Measurements from ENCODE around the gene TFDP1.
A peak's percentile ranks its signal among the peaks of the same experiment; 100 is the strongest.
"Not testable (repeated sequence)": the region's sequence is repeated elsewhere in the genome, so short reads cannot be mapped to it uniquely, and the experiment has no call there.

TFDP1 gene

DNA sequence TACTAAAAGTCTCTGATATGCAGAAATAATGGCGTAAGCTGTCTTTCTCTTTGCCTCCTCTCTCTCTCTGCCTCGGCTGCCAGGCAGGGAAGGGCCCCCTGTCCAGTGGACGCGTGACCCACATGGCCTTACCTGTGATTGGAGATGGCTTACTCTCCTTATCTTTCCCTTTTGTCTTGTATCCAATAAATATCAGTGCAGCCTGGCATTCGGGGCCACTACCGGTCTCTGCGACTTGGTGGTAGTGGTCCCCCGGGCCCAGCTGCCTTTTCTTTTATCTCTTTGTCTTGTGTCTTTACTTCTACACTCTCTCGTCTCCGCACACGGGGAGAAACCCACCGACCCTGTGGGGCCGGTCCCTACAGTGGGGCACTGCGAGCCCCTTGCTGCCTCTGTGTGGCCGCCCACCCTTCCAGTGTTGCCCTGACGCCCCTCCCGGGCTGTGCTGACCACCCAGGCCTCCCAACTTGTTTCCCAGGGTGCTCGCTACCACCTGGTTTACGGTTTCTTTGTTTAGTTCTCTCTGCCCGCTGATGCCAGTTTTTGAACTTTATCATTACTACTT is 37.5 kb downstream of the TFDP1 start:
- not testable (repeated sequence) for H2BK12ac ChIP-seq (ENCODE audit: low read length); H3K27me3 ChIP-seq (ENCODE audit: control insufficient read depth in 3 of 3, insufficient read depth in 3 of 3, low read depth in 1 of 3, low read length in 3 of 3); H2BK120ac ChIP-seq (ENCODE audit: low read depth, low read length); H3K4me1 ChIP-seq (ENCODE audit: control insufficient read depth in 2 of 2, insufficient read depth in 1 of 2, low read depth in 1 of 2, low read length in 2 of 2); H2AFZ ChIP-seq (ENCODE audit: low read length); H4K91ac ChIP-seq (ENCODE audit: low read depth, low read length, poor library complexity); H3K27ac ChIP-seq (replicated peaks; ENCODE audit: low read length); H3K4me3 ChIP-seq (ENCODE audit: low read length in 2 of 2); H3K4ac ChIP-seq (ENCODE audit: low read length); H3K14ac ChIP-seq (ENCODE audit: low read length); H2BK5ac ChIP-seq (ENCODE audit: low read length); H2AK5ac ChIP-seq (ENCODE audit: low read depth, low read length); DNase-seq (ENCODE audit: low spot score); H3K23ac ChIP-seq (ENCODE audit: low read depth, low read length, poor library complexity); H3K18ac ChIP-seq (ENCODE audit: low read length); H4K8ac ChIP-seq (ENCODE audit: low read depth, low read length); H2BK15ac ChIP-seq (ENCODE audit: low read length); H3K9ac ChIP-seq (ENCODE audit: low read depth, low read length, poor library complexity); H3K4me2 ChIP-seq (ENCODE audit: insufficient read depth, low read length, poor library complexity, severe bottlenecking)
- Histone ChIP-seq H3K9me3 (replicated peaks in 1 of 2; ENCODE audit: control insufficient read depth in 2 of 2, insufficient read depth in 1 of 2, low read depth in 1 of 2, low read length in 2 of 2) (peaks cover 13 to 14% of the 10 kb centered on the region in 2 donors), H3K79me1 (ENCODE audit: low read depth, low read length) (peaks cover 29% of the 10 kb centered on the region), H3K36me3 (replicated peaks in 1 of 2; ENCODE audit: control insufficient read depth in 2 of 2, insufficient read depth in 2 of 2, low read length in 2 of 2) (peaks cover 24 to 84% of the 10 kb centered on the region in 2 donors)
- WGBS, 2 donors (ENCODE audit: extremely low coverage in 2 of 2, insufficient read length in 2 of 2, insufficient replicate concordance in 1 of 2): no CpG with 5 or more reads among the region's 20 CpGs

DNA sequence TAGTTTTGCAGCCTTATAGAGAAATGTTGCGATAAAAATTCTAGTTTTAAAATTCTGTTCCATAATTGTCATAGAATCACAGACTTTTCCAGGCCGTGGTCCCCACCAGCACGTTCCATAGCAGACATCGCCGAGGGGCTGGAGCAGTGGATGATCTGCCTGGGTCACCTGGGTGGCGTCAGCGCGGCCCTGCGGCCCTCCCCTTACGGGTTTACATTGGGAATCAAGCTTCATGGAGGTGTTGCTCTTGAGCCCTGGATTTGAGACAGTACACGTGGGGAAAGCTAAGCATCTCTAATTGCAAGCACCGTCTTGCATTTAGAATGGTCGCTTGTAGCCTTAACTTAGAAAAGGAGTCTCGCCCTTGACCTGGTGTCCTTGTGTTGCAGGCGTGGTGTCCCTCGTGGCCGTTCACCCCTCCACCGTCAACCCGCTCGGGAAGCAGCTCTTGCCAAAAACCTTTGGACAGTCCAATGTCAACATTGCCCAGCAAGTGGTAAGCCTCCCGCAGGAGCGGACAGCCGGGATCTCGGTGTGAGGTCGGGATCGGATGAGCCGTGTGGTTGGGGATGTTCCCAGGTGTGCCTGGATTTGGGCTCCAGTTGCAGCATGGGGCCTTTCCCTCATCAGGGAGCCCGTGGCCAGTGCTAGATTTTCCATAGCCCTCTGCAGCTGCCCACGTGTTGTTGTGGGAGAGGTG is 38.4 kb downstream of the TFDP1 start:
- Histone ChIP-seq H3K79me1 (ENCODE audit: low read depth, low read length) (peaks cover 31% of the 10 kb centered on the region), H2AFZ (ENCODE audit: low read length) (no peak overlapping the region), H2BK5ac (ENCODE audit: low read length) (no peak overlapping the region), H4K91ac (ENCODE audit: low read depth, low read length, poor library complexity) (no peak overlapping the region), H3K4me1 (ENCODE audit: control insufficient read depth in 2 of 2, insufficient read depth in 1 of 2, low read depth in 1 of 2, low read length in 2 of 2) (no peaks in the 10 kb centered on the region), H3K4me3 (ENCODE audit: low read length in 2 of 2) (peak overlapping the region in 1 of 2 donors; percentile 28), H3K9ac (ENCODE audit: low read depth, low read length, poor library complexity) (peak overlapping the region; percentile 60), H4K8ac (ENCODE audit: low read depth, low read length) (no peak overlapping the region), H2AK5ac (ENCODE audit: low read depth, low read length) (no peak overlapping the region), H3K23ac (ENCODE audit: low read depth, low read length, poor library complexity) (no peak overlapping the region), H3K36me3 (replicated peaks in 1 of 2; ENCODE audit: control insufficient read depth in 2 of 2, insufficient read depth in 2 of 2, low read length in 2 of 2) (peaks cover 25 to 84% of the 10 kb centered on the region in 2 donors), H3K4me2 (ENCODE audit: insufficient read depth, low read length, poor library complexity, severe bottlenecking) (no peak overlapping the region), H3K14ac (ENCODE audit: low read length) (no peak overlapping the region), H3K27me3 (ENCODE audit: control insufficient read depth in 3 of 3, insufficient read depth in 3 of 3, low read depth in 1 of 3, low read length in 3 of 3) (no peaks in the 10 kb centered on the region), H3K9me3 (replicated peaks in 1 of 2; ENCODE audit: control insufficient read depth in 2 of 2, insufficient read depth in 1 of 2, low read depth in 1 of 2, low read length in 2 of 2) (peaks cover 13 to 14% of the 10 kb centered on the region in 2 donors), H3K18ac (ENCODE audit: low read length) (no peak overlapping the region), H2BK120ac (ENCODE audit: low read depth, low read length) (no peak overlapping the region), H3K27ac (replicated peaks; ENCODE audit: low read length) (no peak overlapping the region), H2BK12ac (ENCODE audit: low read length) (no peak overlapping the region), H3K4ac (ENCODE audit: low read length) (no peak overlapping the region), H2BK15ac (ENCODE audit: low read length) (no peak overlapping the region)
- WGBS, 2 donors (ENCODE audit: extremely low coverage in 2 of 2, insufficient read length in 2 of 2, insufficient replicate concordance in 1 of 2): no CpG with 5 or more reads among the region's 29 CpGs
- no peak for DNase-seq (ENCODE audit: low spot score)

DNA sequence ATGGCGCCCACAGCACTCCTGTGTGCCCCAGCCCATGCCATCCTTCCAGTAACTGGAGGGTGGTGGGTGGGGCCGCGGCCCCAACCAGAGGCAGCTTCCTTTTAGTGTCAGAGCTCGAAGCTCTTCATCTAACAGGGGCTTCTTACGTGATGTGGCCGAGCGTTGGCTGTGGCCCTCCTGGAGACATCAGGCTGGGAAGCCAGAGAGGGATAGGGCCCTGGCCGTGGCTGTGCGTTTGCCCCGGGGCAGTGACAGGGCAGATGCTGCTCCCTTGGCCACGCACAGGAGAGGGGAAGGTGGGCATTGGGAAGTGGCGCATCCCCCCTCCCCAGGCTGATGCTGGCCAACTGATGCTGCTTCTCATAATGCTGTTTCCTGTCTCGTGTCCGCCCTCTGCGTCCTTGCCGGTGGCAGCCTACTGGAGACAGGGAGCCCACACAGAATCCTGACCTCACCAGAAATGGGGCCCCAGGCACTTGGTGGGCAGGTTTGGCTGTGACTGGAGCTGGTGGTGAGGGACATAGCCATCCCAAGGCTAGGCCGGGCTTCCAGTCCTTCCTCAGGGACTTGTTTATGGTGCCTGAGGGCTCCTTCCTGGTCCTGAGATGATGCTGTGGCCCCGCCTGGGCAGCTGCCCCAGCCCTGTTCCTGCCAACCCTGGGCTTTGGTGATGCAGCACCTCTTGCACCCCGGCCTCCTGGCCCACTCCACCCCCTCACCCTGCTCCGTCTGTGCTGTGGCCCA is 39.1 kb downstream of the TFDP1 start:
- WGBS, 2 donors (ENCODE audit: extremely low coverage in 2 of 2, insufficient read length in 2 of 2, insufficient replicate concordance in 1 of 2): no CpG with 5 or more reads among the region's 20 CpGs
- Histone ChIP-seq H3K14ac (ENCODE audit: low read length) (no peak overlapping the region), H3K27me3 (ENCODE audit: control insufficient read depth in 3 of 3, insufficient read depth in 3 of 3, low read depth in 1 of 3, low read length in 3 of 3) (no peaks in the 10 kb centered on the region), H3K4ac (ENCODE audit: low read length) (no peak overlapping the region), H3K4me3 (ENCODE audit: low read length in 2 of 2) (peak overlapping the region in 1 of 2 donors; percentile 36), H3K4me2 (ENCODE audit: insufficient read depth, low read length, poor library complexity, severe bottlenecking) (no peak overlapping the region), H3K9ac (ENCODE audit: low read depth, low read length, poor library complexity) (peak overlapping the region; percentile 60), H2BK120ac (ENCODE audit: low read depth, low read length) (no peak overlapping the region), H2BK12ac (ENCODE audit: low read length) (no peak overlapping the region), H2BK5ac (ENCODE audit: low read length) (no peak overlapping the region), H2AK5ac (ENCODE audit: low read depth, low read length) (no peak overlapping the region), H2BK15ac (ENCODE audit: low read length) (no peak overlapping the region), H3K4me1 (ENCODE audit: control insufficient read depth in 2 of 2, insufficient read depth in 1 of 2, low read depth in 1 of 2, low read length in 2 of 2) (no peaks in the 10 kb centered on the region), H4K8ac (ENCODE audit: low read depth, low read length) (no peak overlapping the region), H3K27ac (replicated peaks; ENCODE audit: low read length) (no peak overlapping the region), H3K18ac (ENCODE audit: low read length) (no peak overlapping the region), H3K79me1 (ENCODE audit: low read depth, low read length) (peaks cover 27% of the 10 kb centered on the region), H2AFZ (ENCODE audit: low read length) (no peak overlapping the region), H3K9me3 (replicated peaks in 1 of 2; ENCODE audit: control insufficient read depth in 2 of 2, insufficient read depth in 1 of 2, low read depth in 1 of 2, low read length in 2 of 2) (peaks cover 13 to 14% of the 10 kb centered on the region in 2 donors), H3K23ac (ENCODE audit: low read depth, low read length, poor library complexity) (peak overlapping the region; percentile 31), H4K91ac (ENCODE audit: low read depth, low read length, poor library complexity) (no peak overlapping the region), H3K36me3 (replicated peaks in 1 of 2; ENCODE audit: control insufficient read depth in 2 of 2, insufficient read depth in 2 of 2, low read length in 2 of 2) (peaks cover 30 to 84% of the 10 kb centered on the region in 2 donors)
- no peak for DNase-seq (ENCODE audit: low spot score)

DNA sequence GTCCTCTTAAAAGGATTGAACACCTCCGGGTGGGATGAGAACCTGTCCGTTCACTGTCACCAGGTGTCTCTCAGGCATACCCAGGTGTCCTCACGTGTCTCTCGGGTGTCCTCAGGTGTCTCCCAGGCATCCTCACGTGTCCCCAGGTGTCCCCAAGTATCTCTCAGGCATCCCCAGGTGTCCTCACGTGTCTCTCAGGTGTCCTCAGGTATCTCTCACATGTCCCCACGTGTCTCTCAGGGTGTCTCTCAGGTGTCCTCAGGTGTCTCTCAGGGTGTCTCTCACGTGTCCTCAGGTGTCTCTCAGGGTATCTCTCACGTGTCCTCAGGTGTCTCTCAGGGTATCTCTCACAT is 39.7 kb downstream of the TFDP1 start:
- H3K4me2 ChIP-seq (ENCODE audit: insufficient read depth, low read length, poor library complexity, severe bottlenecking): no peak overlapping the region
- no peak overlapping the region for H3K23ac ChIP-seq (ENCODE audit: low read depth, low read length, poor library complexity)
- H3K4me3 ChIP-seq (ENCODE audit: low read length in 2 of 2): peak overlapping the region in 1 of 2 donors; percentile 50
- H2BK15ac ChIP-seq (ENCODE audit: low read length): no peak overlapping the region
- WGBS, 2 donors (ENCODE audit: extremely low coverage in 2 of 2, insufficient read length in 2 of 2, insufficient replicate concordance in 1 of 2): no CpG with 5 or more reads among the region's 9 CpGs
- peaks cover 27% of the 10 kb centered on the region for H3K79me1 ChIP-seq (ENCODE audit: low read depth, low read length)
- DNase-seq (ENCODE audit: low spot score): no peak
- H3K27ac ChIP-seq (replicated peaks; ENCODE audit: low read length): no peak overlapping the region
- no peak overlapping the region for H3K9ac ChIP-seq (ENCODE audit: low read depth, low read length, poor library complexity)
- peaks cover 13 to 14% of the 10 kb centered on the region in 2 donors for H3K9me3 ChIP-seq (replicated peaks in 1 of 2; ENCODE audit: control insufficient read depth in 2 of 2, insufficient read depth in 1 of 2, low read depth in 1 of 2, low read length in 2 of 2)
- H2BK12ac ChIP-seq (ENCODE audit: low read length): no peak overlapping the region
- H2BK120ac ChIP-seq (ENCODE audit: low read depth, low read length): no peak overlapping the region
- no peak overlapping the region for H3K14ac ChIP-seq (ENCODE audit: low read length)
- H3K18ac ChIP-seq (ENCODE audit: low read length): no peak overlapping the region
- no peak overlapping the region for H4K91ac ChIP-seq (ENCODE audit: low read depth, low read length, poor library complexity)
- no peaks in the 10 kb centered on the region for H3K4me1 ChIP-seq (ENCODE audit: control insufficient read depth in 2 of 2, insufficient read depth in 1 of 2, low read depth in 1 of 2, low read length in 2 of 2)
- H4K8ac ChIP-seq (ENCODE audit: low read depth, low read length): no peak overlapping the region
- no peaks in the 10 kb centered on the region for H3K27me3 ChIP-seq (ENCODE audit: control insufficient read depth in 3 of 3, insufficient read depth in 3 of 3, low read depth in 1 of 3, low read length in 3 of 3)
- H3K36me3 ChIP-seq (replicated peaks in 1 of 2; ENCODE audit: control insufficient read depth in 2 of 2, insufficient read depth in 2 of 2, low read length in 2 of 2): peaks cover 32 to 85% of the 10 kb centered on the region in 2 donors
- H3K4ac ChIP-seq (ENCODE audit: low read length): no peak overlapping the region
- no peak overlapping the region for H2BK5ac ChIP-seq (ENCODE audit: low read length)
- H2AFZ ChIP-seq (ENCODE audit: low read length): no peak overlapping the region
- H2AK5ac ChIP-seq (ENCODE audit: low read depth, low read length): no peak overlapping the region

All from neuronal stem cell (in vitro differentiated cells).